HG03354 (cell line): Measurements from ENCODE around the gene MAN1A2.
"Not testable (repeated sequence)": the region's sequence is repeated elsewhere in the genome, so short reads cannot be mapped to it uniquely, and the experiment has no call there.

Experiments
- ATAC-seq: cut with Tn5 transposase; IDR thresholded peaks from one replicate; pipeline ENCODE4 v1.9.1; 2021; ENCODE audit warnings: mild to moderate bottlenecking; ENCODE audit not compliant: unreplicated experiment, poor library complexity, severe bottlenecking

The MAN1A2 gene

GRCh38 chr1:117367046-117368025, at the start of gene MAN1A2:
Gene MAN1A2, plus strand, starts transcription at chr1:117367449. Its CDS starts 735 bp downstream, at chr1:117368184.
- ATAC-seq, result peak; percentile 69

- ATAC-seq, result no peak
These were observed 49.2 kb upstream of the MAN1A2 start for GRCh38 chr1:117318011-117318410.

GRCh38 chr1:117318426-117318825, 48.8 kb upstream of the MAN1A2 start:
- ATAC-seq, result no peak

GRCh38 chr1:117320515-117320914, 46.7 kb upstream of the MAN1A2 start:
- no peak for ATAC-seq

- no peak for ATAC-seq
These were observed 45.3 kb upstream of the MAN1A2 start for GRCh38 chr1:117321680-117322609.

GRCh38 chr1:117324357-117324756, 42.9 kb upstream of the MAN1A2 start:
- ATAC-seq, result no peak

GRCh38 chr1:117326035-117326434, 41.2 kb upstream of the MAN1A2 start:
- ATAC-seq, result not testable (repeated sequence)

GRCh38 chr1:117327011-117327410, 40.2 kb upstream of the MAN1A2 start:
- no peak for ATAC-seq

- ATAC-seq, result no peak
These were observed 31.7 kb upstream of the MAN1A2 start for GRCh38 chr1:117335376-117336086.

GRCh38 chr1:117336088-117336817, 31.0 kb upstream of the MAN1A2 start:
- ATAC-seq, result no peak

- no peak for ATAC-seq
These were observed 27.2 kb upstream of the MAN1A2 start for GRCh38 chr1:117339866-117340700.

GRCh38 chr1:117341123-117341522, 26.1 kb upstream of the MAN1A2 start:
- no peak for ATAC-seq

GRCh38 chr1:117342397-117342796, 24.9 kb upstream of the MAN1A2 start:
- ATAC-seq, result no peak

GRCh38 chr1:117346206-117346928, 20.9 kb upstream of the MAN1A2 start:
- ATAC-seq, result no peak

GRCh38 chr1:117347907-117348306, 19.3 kb upstream of the MAN1A2 start:
- no peak for ATAC-seq

- not testable (repeated sequence) for ATAC-seq
These were observed 14.6 kb upstream of the MAN1A2 start for GRCh38 chr1:117352695-117353094.

GRCh38 chr1:117357833-117358603, 9.2 kb upstream of the MAN1A2 start:
- ATAC-seq, result not testable (repeated sequence)
